Fibroblast of skin of scalp (primary cell): ENCODE data around the gene AK4. TPM values are rescaled to one million over a fixed set of nuclear protein-coding genes. Genes with fewer than 3 reads are reported as not detected.
"Not testable (repeated sequence)": the region's sequence is repeated elsewhere in the genome, so short reads cannot be mapped to it uniquely, and the experiment has no call there.

Experiments used
- DNase-seq: peaks from one replicate; pipeline ENCODE4 v3.0.0-alpha.2; 2013
- polyA plus RNA-seq, 2 experiments: library from polyadenylated mRNA; unstranded; fragments of 120-200 nt; gene quantifications; one replicate each; pipeline ENCODE4 v1.2.1, GENCODE V29; 2013; ENCODE audit not compliant: insufficient read length in 2 of 2

AK4 gene
- polyA plus RNA-seq (2013, experiment 1 of 2; ENCODE audit: insufficient read length): 56.8 TPM
- 67.0 TPM for polyA plus RNA-seq (2013, experiment 2 of 2; ENCODE audit: insufficient read length)

- not testable (repeated sequence) for DNase-seq
Measured at GRCh38 chr1:65148178-65148547, at the start of gene AK4. AK4 (plus strand) TSS chr1:65148203; CDS start chr1:65148408, 205 bp downstream.

- DNase-seq: no peak
Measured at GRCh38 chr1:65103807-65104206, 44.2 kb upstream of the AK4 start.

GRCh38 chr1:65104854-65105534, 43.0 kb upstream of the AK4 start:
- peak; percentile 43 for DNase-seq

GRCh38 chr1:65105596-65105995, 42.4 kb upstream of the AK4 start:
- DNase-seq: peak; percentile 40

- DNase-seq: no peak
Measured at GRCh38 chr1:65108025-65108642, 39.9 kb upstream of the AK4 start.

GRCh38 chr1:65109487-65109886, 38.5 kb upstream of the AK4 start:
- DNase-seq: no peak

- DNase-seq: no peak
Measured at GRCh38 chr1:65112811-65113210, 35.2 kb upstream of the AK4 start.

- peak; percentile 2 for DNase-seq
Measured at GRCh38 chr1:65113298-65113697, 34.7 kb upstream of the AK4 start.

GRCh38 chr1:65114322-65114721, 33.7 kb upstream of the AK4 start:
- peak; percentile 27 for DNase-seq

GRCh38 chr1:65119951-65120350, 28.1 kb upstream of the AK4 start:
- peak; percentile 82 for DNase-seq

GRCh38 chr1:65129104-65129503, 18.9 kb upstream of the AK4 start:
- not testable (repeated sequence) for DNase-seq

- no peak for DNase-seq
Measured at GRCh38 chr1:65138524-65138923, 9.5 kb upstream of the AK4 start.

GRCh38 chr1:65139793-65140192, 8.2 kb upstream of the AK4 start:
- not testable (repeated sequence) for DNase-seq

- DNase-seq: peak; percentile 69
Measured at GRCh38 chr1:65141394-65141793, 6.6 kb upstream of the AK4 start.

GRCh38 chr1:65141918-65142317, 6.1 kb upstream of the AK4 start:
- DNase-seq: no peak

GRCh38 chr1:65143112-65143658, 4.8 kb upstream of the AK4 start:
- DNase-seq: not testable (repeated sequence)

- DNase-seq: no peak
Measured at GRCh38 chr1:65146908-65147423, 1.0 kb upstream of the AK4 start.

GRCh38 chr1:65147424-65148177, 402 bp upstream of the AK4 start:
- peak; percentile 46 for DNase-seq

GRCh38 chr1:65148548-65149350, 746 bp downstream of the AK4 start:
- peak; percentile 82 for DNase-seq

GRCh38 chr1:65149351-65150107, 1.5 kb downstream of the AK4 start:
- peak; percentile 38 for DNase-seq

- no peak for DNase-seq
Measured at GRCh38 chr1:65150108-65150463, 2.1 kb downstream of the AK4 start.
